ENCODE results near the gene PWP1. TPM values are rescaled to one million over a fixed set of nuclear protein-coding genes. Genes with fewer than 3 reads are reported as not detected.

PWP1 gene
- total RNA-seq, 2 donors from 2014 or later: 38.4 to 72.9 TPM

- ATAC-seq (ENCODE audit: insufficient number of reproducible peaks, low FRiP score, low read depth): no peak
- TF ChIP-seq CTCF (IDR thresholded peaks at IDR 0.05): no peak
- Histone ChIP-seq H3K27ac (no peak overlapping the region), H3K4me3 (no peak overlapping the region), H3K9me3 (no peaks in the 10 kb centered on the region), H3K36me3 (no peaks in the 10 kb centered on the region), H3K4me1 (ENCODE audit: control insufficient read depth in 1 of 2, low read depth in 2 of 2) (no peaks in the 10 kb centered on the region), H3K27me3 (replicated peaks; ENCODE audit: insufficient read depth) (no peaks in the 10 kb centered on the region)
- DNase-seq (ENCODE audit: low spot score): no peak
These were observed 30.1 kb upstream of the PWP1 start for GRCh38 chr12:107655281-107656065.

GRCh38 chr12:107656302-107656701, 29.3 kb upstream of the PWP1 start:
- TF ChIP-seq CTCF (IDR thresholded peaks at IDR 0.05): no peak
- Histone ChIP-seq H3K9me3 (no peaks in the 10 kb centered on the region), H3K27me3 (replicated peaks; ENCODE audit: insufficient read depth) (no peaks in the 10 kb centered on the region), H3K36me3 (no peaks in the 10 kb centered on the region), H3K4me1 (ENCODE audit: control insufficient read depth in 1 of 2, low read depth in 2 of 2) (no peaks in the 10 kb centered on the region), H3K27ac (no peak overlapping the region), H3K4me3 (no peak overlapping the region)
- DNase-seq (ENCODE audit: low spot score) (no peak), ATAC-seq (ENCODE audit: insufficient number of reproducible peaks, low FRiP score, low read depth) (no peak)

- Histone ChIP-seq H3K9me3 (no peaks in the 10 kb centered on the region), H3K36me3 (no peaks in the 10 kb centered on the region), H3K4me1 (ENCODE audit: control insufficient read depth in 1 of 2, low read depth in 2 of 2) (no peaks in the 10 kb centered on the region), H3K27me3 (replicated peaks; ENCODE audit: insufficient read depth) (no peaks in the 10 kb centered on the region), H3K27ac (no peak overlapping the region), H3K4me3 (no peak overlapping the region)
- TF ChIP-seq CTCF (IDR thresholded peaks at IDR 0.05): no peak
- ATAC-seq (ENCODE audit: insufficient number of reproducible peaks, low FRiP score, low read depth) (no peak), DNase-seq (ENCODE audit: low spot score) (no peak)
These were observed 28.5 kb upstream of the PWP1 start for GRCh38 chr12:107657133-107657532.

- Histone ChIP-seq H3K27me3 (replicated peaks; ENCODE audit: insufficient read depth) (no peaks in the 10 kb centered on the region), H3K36me3 (no peaks in the 10 kb centered on the region), H3K9me3 (no peaks in the 10 kb centered on the region), H3K4me3 (no peak overlapping the region), H3K4me1 (ENCODE audit: control insufficient read depth in 1 of 2, low read depth in 2 of 2) (no peaks in the 10 kb centered on the region), H3K27ac (no peak overlapping the region)
- TF ChIP-seq CTCF (IDR thresholded peaks at IDR 0.05): no peak
- DNase-seq (ENCODE audit: low spot score) (no peak), ATAC-seq (ENCODE audit: insufficient number of reproducible peaks, low FRiP score, low read depth) (no peak)
These were observed 28.0 kb upstream of the PWP1 start for GRCh38 chr12:107657621-107658020.

GRCh38 chr12:107660235-107660634, 25.4 kb upstream of the PWP1 start:
- Histone ChIP-seq H3K9me3 (no peaks in the 10 kb centered on the region), H3K27ac (no peak overlapping the region), H3K27me3 (replicated peaks; ENCODE audit: insufficient read depth) (no peaks in the 10 kb centered on the region), H3K4me3 (no peak overlapping the region), H3K4me1 (ENCODE audit: control insufficient read depth in 1 of 2, low read depth in 2 of 2) (no peaks in the 10 kb centered on the region), H3K36me3 (no peaks in the 10 kb centered on the region)
- ATAC-seq (ENCODE audit: insufficient number of reproducible peaks, low FRiP score, low read depth): no peak
- no peak for TF ChIP-seq CTCF (IDR thresholded peaks at IDR 0.05)
- DNase-seq (ENCODE audit: low spot score): no peak
